Stimulated activated CD4-positive, alpha-beta T cell treated with anti-CD3 and anti-CD28 coated beads, Interleukin-15, amount 100 ng/mL, for 1 hour (primary cell): Measurements from ENCODE around the gene PHPT1.
"Not testable (repeated sequence)": the region's sequence is repeated elsewhere in the genome, so short reads cannot be mapped to it uniquely, and the experiment has no call there.

Experiments
- DNase-seq, 2 donors: peaks; one replicate each; pipeline ENCODE4 v3.0.0-alpha.2; 2020; ENCODE audit warnings: low read depth in 1 of 2, low spot score in 1 of 2

PHPT1 gene

DNA sequence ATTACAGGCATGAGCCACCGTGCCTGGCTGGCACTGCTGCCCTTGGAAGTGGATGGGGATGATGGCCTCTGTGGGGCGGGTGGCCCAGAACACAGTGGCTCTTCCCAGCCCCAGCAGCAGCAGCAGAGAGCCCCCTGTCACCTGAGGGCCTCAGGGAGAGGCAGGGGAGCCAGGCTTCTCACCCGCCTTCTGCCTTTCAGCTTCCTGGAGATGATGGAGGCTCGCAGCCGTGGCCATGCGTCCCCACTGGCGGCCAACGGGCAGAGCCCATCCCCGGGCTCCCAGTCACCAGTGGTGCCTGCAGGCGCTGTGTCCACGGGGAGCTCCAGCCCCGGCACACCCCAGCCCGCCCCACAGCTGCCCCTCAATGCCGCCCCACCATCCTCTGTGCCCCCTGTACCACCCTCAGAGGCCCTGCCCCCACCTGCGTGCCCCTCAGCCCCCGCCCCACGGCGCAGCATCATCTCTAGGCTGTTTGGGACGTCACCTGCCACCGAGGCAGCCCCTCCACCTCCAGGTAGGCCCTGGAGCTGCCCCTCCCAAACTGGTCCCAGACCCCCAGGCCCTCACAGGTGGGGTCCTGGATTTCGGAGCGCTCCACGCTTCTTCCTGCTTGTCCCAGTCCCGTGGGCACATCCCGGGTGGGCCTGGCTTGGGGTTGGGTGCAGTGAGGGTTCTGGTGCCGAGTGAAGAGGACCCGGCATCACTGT is 11.9 kb upstream of the PHPT1 start:
- DNase-seq: no peak

DNA sequence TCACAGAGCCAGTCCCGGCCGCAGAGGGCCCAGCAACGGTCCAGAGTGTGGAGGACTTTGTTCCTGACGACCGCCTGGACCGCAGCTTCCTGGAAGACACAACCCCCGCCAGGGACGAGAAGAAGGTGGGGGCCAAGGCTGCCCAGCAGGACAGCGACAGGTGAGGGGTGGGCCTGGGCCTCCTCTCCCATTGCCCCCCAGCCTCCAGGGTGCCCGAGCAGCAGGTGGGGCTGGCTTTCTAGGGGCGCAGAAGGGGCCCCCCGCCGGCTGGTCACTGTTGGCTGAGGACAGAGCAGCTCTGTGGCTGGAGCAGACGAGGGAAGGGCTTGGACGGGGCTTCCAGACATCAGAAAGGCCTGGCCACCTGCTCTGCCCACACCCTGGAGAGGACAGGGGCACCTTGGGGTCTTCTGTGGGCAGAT is 11.3 kb upstream of the PHPT1 start:
- not testable (repeated sequence) for DNase-seq

DNA sequence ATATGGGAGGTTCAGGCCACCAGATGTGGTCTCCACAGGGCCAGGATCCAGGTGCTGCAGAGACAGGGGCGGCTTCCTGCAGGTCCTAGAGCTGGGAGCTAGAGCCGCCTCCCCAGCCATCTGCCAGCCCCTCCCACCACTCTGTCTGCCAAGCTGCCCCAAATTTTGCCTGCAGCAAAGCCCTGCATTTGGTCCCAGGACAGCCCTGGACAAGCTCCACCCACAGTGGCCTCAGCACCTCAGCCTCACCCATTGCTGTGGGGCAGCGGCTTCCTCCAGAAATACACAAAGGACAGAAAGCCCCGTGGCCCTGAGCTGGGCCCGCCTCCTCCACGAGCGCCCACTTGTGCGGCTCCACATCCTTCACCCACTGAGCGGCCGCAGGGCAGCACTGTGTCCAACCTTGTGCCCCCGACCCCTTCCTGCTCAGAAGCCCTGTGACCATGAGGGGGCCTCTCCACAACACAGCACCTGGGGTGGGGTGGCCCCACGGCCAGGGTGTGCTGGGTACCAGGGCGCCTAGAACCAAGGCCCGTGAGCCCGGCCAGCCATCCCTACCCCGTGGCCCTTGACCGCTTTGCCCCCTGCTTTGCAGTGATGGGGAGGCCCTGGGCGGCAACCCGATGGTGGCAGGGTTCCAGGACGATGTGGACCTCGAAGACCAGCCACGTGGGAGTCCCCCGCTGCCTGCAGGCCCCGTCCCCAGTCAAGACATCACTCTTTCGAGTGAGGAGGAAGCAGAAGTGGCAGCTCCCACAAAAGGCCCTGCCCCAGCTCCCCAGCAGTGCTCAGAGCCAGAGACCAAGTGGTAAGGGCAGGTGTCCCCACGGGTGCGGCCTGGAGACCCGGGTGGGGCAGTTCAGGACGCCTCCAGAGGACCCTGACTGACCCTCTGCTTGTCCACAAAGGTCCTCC is 10.6 kb upstream of the PHPT1 start:
- no peak for DNase-seq

DNA sequence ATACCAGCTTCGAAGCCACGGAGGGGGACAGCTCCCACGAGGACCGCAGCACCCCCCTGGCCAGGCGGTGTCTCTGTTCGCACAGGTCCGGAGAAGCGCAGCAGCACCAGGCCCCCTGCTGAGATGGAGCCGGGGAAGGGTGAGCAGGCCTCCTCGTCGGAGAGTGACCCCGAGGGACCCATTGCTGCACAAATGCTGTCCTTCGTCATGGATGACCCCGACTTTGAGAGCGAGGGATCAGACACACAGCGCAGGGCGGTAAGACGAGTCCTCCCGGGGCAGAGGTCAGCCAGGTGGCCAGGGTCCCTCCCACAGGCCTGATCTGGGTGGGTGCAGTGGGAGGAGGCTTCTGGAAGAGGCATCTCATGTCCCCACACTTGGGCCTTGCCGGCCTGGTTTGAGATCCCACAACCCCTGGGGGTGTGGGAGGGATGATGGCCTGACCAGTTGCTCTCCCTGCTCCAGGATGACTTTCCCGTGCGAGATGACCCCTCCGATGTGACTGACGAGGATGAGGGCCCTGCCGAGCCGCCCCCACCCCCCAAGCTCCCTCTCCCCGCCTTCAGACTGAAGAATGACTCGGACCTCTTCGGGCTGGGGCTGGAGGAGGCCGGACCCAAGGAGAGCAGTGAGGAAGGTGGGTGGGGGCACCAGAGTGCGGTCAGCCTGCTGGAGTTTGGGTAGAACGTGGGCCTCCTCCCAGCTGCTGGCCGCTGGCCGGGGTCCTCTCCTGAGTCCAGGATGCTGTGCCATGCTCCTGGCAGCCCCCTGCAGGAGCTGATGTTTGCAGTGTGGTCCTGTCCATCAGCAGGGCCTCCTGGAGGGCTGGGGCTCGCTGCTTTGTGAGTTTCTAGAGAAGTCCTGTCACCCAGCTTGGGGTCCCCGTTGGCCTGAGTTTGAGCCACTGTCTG is 9.7 kb upstream of the PHPT1 start:
- no peak for DNase-seq

DNA sequence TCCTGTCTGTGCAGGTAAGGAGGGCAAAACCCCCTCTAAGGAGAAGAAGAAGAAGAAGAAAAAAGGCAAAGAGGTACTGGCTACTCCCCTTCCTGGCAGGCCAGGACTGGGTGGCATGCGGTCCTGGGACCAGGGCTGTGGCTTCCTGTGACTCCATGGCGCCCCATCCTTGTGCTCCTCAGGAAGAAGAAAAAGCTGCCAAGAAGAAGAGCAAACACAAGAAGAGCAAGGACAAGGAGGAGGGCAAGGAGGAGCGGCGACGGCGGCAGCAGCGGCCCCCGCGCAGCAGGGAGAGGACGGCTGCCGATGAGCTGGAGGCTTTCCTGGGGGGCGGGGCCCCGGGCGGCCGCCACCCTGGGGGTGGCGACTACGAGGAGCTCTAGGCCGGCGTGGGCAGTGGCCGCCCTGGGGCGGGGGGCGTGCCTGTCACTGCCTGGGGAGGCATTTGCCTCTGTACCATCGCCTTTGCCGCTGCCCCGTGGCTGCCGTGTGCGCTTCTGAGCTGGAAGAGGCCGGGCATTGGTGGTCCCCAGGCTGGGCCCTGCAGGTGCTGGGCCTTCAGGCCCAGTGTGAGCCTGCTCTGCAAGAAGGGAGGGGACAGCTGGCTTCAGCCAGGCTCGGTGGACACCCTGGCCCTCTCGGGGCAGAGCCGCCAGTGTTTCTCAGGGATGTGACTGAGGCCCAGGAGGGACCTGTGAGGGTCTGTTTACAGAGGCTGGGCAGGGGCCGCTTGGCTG is 8.9 kb upstream of the PHPT1 start:
- DNase-seq: no peak

DNA sequence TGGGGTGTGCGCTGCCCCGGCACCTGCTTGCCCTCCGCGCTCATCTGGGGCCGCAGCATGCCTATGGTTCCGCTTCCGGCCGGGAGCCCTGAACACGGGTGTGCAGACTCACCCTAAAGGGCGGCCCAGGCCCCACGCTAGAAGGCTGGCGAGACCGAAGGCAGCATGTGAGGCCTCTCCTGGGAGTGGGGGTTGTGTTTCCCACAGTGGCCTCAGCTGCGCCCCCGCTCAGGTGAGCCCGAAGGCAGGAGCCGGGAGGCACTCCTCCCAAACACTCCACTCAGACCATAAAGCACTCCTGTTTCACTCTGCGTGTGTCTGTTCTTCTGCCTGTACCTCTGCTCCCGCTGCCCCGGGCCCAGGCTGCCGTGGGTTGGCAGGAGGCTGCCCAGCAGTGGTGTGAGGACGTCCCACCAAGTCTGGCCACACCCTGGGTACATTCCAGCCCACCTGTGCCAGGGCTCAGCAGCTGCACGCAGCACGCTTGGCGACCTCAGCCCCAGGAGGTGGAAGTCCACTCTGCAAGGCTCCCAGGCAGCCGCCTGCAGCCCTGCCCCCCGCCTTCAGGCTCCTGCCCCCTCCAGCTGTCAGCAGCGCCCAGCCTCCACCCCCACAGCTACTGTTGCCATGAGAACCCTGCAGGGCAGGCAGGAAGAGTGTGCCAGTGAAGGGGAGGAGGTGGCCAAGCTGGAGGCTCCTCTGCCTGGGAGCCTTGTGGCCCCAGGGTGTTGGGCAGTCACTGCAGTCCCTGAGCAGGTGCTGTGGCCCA is 8.1 kb upstream of the PHPT1 start:
- no peak for DNase-seq

DNA sequence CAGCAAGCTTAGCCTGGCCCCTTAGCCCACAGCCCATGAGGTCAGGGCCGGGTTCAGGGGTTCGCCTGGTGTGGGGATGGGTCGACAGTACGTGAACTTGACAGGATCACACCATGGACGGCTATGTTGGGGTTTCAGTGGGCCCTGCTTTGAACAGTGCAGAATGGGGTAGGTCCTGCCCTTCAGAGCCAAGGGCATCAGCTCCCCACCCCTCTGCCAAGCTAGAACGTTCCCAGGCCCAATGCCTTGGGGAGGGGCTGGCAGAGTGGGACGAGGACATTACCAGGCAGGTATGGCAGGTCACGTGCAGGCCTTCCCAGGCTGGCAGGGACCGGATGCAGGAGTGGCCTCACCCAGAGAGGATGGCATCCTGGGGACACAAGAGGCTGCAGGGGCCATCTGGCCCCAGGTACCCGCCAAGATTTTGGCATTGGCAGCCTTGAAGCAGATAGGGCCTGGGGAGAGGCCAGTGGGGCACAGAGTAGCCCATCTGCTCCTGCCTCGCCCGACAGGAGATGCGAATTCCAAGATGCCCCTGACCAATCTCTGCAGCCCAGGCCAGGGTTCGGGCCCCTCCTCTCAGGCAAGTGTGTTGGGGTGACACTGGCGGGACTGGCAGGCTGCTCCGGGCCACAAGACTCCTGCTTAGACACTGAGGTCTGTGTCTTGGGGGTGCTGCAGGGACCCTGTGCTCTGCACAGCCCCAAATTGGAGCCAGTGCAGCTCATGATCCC is 7.4 kb upstream of the PHPT1 start:
- DNase-seq: not testable (repeated sequence)

DNA sequence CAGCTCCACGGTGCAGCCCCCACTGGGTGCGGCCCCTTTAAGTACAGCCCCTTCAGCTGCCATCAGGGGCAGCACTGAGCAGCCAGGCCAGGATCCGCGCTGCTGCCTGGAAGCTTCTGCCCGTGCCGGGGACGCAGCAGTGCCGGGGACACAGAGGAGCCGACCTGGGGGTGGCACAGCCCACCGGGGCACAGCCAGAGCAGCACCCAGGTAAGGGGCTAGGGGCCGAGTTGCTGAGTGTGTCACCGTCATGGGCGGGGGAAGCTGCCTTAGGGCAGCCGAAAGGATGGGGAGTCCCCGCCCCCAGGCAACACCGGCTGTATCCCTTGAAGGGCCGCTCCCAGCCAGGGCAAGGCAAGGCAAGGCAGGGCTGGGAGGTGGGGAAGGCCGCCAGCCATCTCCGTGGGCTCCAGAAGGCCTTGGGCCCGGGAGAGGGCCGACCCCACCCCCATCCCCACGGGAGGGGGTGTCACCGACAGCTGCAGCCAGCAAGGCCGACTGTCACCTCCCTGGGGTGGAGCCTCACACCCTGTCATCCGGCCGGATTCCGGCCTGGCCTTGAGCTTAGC is 6.7 kb upstream of the PHPT1 start, which contains the start of gene AJM1:
AJM1 (plus strand) TSS at position 99 of the 569 bp plus-strand sequence. CDS start 1,937 bp downstream, outside the sequence.
- DNase-seq: peak; percentile 62 to 73

DNA sequence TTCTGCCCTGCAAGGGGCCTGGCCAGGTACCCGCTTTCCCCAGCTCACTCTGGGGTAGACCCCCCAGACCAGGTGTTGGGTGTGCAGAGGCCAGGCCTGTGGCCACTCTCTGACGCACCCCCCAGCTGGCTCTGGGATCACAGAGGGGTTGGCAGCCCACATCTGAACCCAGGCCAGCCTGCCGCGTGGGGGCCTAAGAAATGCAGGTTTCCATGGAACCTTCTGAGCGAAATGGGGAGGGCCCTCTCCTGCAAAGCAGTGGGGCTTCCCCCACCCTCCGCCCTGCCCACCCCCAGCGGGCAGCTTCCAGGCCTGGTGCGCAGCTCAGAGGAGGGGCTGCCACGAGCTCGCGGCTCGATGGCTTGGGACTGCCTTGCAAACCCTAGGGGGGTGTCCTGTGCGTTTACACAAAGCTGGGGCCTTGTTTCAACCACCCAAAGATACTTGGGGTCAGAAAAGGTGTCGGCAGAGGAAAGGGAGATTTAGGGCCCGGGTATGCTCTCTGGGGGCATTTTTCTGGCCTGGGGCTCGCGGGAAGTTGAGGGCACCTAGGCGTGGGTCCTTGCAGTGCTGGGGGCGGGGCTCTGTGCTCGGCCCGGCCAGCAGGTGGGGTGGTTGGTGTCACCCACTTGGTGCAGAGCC is 5.9 kb upstream of the PHPT1 start:
- not testable (repeated sequence) for DNase-seq

DNA sequence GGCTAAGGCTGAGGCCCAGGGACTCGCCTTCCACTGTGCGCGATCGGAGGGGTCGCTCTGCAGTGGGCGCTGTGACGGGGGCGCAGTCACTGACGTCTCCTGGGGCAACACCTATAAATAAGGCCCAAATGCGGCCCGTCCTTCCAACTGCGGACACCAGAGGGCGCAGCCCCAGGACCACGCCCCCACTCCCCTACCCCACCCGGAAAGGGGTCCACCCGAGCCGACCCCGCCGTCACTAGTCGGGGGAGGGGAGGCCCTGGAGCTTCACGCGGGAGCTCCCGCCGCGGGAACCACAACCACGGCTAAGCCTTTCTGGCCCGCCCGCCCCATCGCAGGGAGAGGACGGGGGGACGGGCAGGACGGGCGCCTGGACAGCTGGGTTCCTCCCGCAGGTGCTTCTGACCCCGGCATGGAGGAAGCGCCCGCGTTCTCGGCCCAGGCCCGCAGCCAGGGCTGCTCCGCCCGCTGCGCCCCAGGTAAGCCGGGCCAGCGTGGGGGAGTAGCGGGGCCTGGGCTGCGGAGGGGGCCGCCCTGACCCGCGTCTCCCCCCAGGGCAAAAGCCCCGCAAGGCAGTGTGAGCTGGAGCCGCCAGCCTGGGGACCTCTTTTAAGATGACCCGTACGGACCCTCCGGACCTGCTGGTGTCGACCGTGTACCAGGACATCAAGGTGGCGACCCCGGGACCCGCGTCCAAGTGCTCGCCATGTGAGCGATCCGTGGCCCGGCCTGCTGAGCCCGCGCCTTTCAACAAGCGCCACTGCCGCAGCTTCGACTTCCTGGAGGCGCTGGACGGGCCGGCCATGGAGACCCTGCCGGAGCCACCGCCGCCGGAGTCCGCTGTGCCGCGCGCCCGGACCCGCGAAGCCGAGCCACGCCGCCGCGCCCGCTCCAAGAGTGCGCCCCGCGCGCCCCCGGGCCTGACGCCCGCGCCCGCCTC is 5.1 kb upstream of the PHPT1 start:
- peak; percentile 35 to 51 for DNase-seq

DNA sequence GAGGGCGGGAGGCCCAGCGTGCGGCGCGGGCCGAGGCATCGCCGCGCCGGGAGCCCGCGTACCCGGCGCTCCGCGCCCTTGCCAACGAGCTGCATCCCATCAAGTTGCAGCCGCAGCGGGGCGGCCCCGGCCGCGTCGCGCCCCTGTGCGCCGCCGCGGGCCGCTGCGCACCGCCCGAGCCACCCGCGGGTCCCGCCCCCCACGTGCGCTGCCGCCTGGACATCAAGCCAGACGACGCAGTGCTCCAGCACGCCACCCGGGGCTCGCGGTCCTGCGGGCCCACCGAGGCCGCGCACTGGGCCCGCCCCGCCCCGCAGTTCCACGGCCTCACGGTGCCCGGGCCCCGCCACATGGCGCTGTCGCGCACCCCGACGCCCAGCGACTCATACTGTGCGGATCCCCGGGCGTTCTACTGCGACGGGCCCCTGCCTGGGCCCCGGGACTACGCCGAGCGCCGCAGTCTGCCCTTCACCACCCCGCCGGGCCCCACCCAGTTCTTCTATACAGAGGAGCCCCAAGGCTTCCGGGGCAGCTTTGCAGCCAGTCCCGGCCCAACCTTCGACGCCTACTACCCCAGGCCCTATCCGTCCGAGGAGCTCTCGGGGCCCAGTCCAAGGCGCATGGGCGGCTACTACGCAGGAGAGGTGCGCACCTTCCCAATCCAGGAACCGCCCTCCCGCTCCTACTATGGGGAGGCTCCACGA is 4.3 kb upstream of the PHPT1 start:
- DNase-seq: no peak

DNA sequence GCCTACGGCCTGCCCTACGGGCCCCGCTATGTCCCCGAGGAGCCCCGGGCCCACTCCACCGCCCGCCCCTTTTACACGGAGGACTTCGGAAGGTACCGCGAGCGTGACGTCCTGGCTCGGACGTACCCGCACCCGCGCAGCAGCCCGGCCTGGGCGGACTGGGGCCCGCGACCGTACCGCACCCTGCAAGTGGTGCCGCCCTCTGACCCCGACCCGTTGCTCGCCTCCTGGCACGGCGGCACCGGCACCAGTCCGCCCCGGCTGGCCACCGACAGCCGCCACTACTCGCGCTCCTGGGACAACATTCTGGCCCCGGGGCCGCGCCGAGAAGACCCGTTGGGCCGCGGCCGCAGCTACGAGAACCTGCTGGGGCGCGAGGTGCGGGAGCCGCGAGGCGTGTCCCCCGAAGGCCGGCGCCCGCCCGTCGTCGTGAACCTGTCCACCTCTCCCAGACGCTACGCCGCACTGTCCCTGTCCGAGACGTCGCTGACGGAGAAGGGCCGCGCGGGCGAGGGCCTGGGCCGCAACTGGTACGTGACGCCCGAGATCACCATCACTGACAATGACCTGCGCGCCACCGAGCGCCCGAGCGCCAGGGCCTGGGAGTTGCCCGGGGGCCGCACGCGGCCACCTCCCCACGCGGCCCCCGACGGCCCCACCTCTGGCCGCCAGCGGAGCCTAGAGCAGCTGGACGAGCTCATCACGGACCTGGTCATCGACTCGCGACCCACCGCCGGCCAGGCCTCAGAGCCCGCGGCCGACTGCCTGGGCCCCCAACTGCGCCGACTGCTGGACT is 3.5 kb upstream of the PHPT1 start:
- DNase-seq: no peak

DNA sequence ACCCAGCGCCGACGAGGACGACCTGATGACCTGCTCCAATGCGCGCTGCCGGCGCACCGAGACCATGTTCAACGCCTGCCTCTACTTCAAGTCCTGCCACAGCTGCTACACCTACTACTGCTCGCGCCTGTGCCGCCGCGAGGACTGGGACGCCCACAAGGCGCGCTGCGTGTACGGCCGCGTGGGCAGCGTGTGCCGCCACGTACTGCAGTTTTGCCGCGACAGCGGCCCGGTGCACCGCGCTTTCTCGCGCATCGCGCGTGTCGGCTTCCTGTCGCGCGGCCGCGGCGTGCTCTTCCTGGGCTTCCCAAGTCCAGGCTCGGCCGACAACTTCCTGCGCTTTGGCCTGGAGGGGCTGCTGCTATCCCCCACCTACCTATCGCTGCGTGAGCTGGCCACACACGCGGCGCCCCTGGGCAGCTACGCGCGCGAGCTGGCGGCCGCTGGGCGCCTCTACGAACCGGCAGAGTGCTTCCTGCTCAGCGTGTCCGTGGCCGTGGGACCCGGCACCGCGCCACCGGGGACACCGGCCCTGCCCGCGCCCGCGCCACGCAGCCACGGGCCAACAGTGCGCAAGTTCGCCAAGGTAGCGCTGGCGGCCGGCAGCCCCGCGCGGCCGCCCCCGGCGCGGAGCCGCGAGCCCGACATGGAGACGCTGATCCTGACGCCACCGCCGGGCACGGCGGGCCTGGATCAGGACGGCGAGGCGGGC is 2.7 kb upstream of the PHPT1 start:
- no peak for DNase-seq

DNA sequence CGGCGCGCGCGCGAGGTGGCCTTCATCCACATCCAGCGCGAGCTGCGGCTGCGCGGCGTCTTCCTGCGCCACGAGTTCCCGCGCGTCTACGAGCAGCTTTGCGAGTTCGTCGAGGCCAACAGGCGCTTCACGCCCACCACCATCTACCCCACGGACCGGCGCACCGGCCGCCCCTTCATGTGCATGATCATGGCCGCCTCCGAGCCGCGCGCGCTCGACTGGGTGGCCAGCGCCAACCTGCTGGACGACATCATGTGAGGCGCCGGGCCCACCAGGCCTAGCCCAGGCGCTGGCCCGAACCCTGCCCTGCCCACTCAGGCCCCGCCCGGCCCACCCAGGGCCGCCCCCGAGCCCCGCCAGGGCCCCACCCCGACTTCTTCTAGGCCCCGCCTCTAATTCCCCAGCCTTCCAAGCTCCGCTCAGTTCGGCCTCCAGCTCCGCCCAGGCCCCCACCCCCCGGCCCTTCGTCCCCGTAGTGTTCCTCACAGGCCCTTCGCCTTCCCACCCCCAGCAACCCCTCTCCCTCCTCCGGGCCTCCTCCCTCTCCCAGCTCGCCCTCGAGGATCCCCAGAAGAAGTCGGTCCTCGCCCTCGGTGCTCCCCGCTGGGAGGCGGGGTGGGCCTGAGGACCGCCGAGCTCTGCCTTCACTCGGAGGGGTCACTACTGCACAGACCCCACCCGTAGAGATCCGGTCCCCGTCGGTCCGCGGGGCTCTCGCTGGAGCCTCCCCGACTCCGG is 2.0 kb upstream of the PHPT1 start:
- DNase-seq: no peak
